A673 (cell line): Measurements from ENCODE around the gene PRRT2. TPM values are rescaled to one million over a fixed set of nuclear protein-coding genes. Genes with fewer than 3 reads are reported as not detected.

Experiments
- BruUV-seq: library from RNA; stranded (reverse); fragments of 400-500 nt; replicated peaks from 2 replicates; lab custom pipeline; 2021; lab: Mats Ljungman, UMichigan
- CTCF ChIA-PET: fragments of 300-600 bp; sonication (Branson Sonifier 250); formaldehyde crosslinking; loops from one replicate; lab custom pipeline; 2022; ENCODE audit warnings: antibody characterized with exemption; lab: Charles Lee
- POLR2A ChIA-PET: fragments of 300-600 bp; sonication (Branson Sonifier 250); formaldehyde crosslinking; loops from one replicate; lab custom pipeline; 2022; ENCODE audit warnings: antibody characterized with exemption; ENCODE audit not compliant: low non-redundant PET; lab: Charles Lee
- DNase-seq: peaks from one replicate; pipeline ENCODE4 v3.0.0-alpha.2; 2015; ENCODE audit warnings: low spot score
- H3K27ac ChIP-seq: fragments of 200-600 bp; sonication (generic); 2 replicates; pipeline ENCODE4 v1.5.1; 2016; ENCODE audit warnings: mixed run types, low read depth, mild to moderate bottlenecking, mixed read lengths, antibody characterized with exemption, low read length; ENCODE audit not compliant: poor library complexity, severe bottlenecking
- H3K27me3 ChIP-seq: fragments of 200-600 bp; sonication (generic); replicated peaks from 2 replicates; pipeline ENCODE4 v1.6.1; 2017; ENCODE audit warnings: mixed run types, low read depth, mild to moderate bottlenecking, mixed read lengths, antibody characterized with exemption, low read length; ENCODE audit not compliant: insufficient read depth, poor library complexity
- H3K36me3 ChIP-seq: fragments of 200-600 bp; sonication (generic); 2 replicates; pipeline ENCODE4 v1.6.1; 2016; ENCODE audit warnings: mixed run types, mild to moderate bottlenecking, mixed read lengths, antibody characterized with exemption, low read length; ENCODE audit not compliant: insufficient read depth, poor library complexity, severe bottlenecking
- H3K4me1 ChIP-seq: fragments of 200-600 bp; sonication (generic); 2 replicates; pipeline ENCODE4 v1.6.1; 2017; ENCODE audit warnings: mixed run types, mild to moderate bottlenecking, mixed read lengths, antibody characterized with exemption, low read length; ENCODE audit not compliant: insufficient read depth, poor library complexity, severe bottlenecking
- H3K4me3 ChIP-seq: fragments of 200-600 bp; sonication (generic); 2 replicates; pipeline ENCODE4 v1.5.1; 2016; ENCODE audit warnings: low read depth, mixed run types, mild to moderate bottlenecking, mixed read lengths, low read length; ENCODE audit not compliant: poor library complexity, severe bottlenecking
- H3K9me3 ChIP-seq: fragments of 200-600 bp; sonication (generic); 2 replicates; pipeline ENCODE4 v1.6.1; 2016; ENCODE audit warnings: mixed run types, low read depth, mild to moderate bottlenecking, mixed read lengths, antibody characterized with exemption, low read length; ENCODE audit not compliant: poor library complexity, severe bottlenecking
- EZH2 ChIP-seq: fragments of 200-600 bp; sonication (generic); IDR thresholded peaks from 2 replicates; pipeline ENCODE4 v1.6.1; 2017; ENCODE audit warnings: borderline replicate concordance, low read depth, mild to moderate bottlenecking, mixed read lengths, antibody characterized with exemption, low read length; ENCODE audit not compliant: poor library complexity, severe bottlenecking
- intact Hi-C: fragments of 100-400 bp; cut with micrococcal nuclease; formaldehyde crosslinking; loops from one replicate; pipeline ENCODE4 v1.10.0; 2022; ENCODE audit not compliant: unreplicated experiment
- total RNA-seq: library from RNA; stranded (reverse); gene quantifications from 2 replicates; pipeline ENCODE4 v1.2.3, GENCODE V29; 2021
- TF ChIP-seq, protein P1 (sequence below): fragments of 300-800, 200-600 bp; sonication (generic); conservative IDR thresholded peaks from 2 replicates; pipeline ENCODE4 v1.5.1; 2017; ENCODE audit warnings: low read depth, mild to moderate bottlenecking, antibody characterized with exemption, low read length, moderate library complexity, mixed read lengths

PRRT2 gene
- total RNA-seq, 1 experiment from 2014 or later, result 9.0 TPM

DNA sequence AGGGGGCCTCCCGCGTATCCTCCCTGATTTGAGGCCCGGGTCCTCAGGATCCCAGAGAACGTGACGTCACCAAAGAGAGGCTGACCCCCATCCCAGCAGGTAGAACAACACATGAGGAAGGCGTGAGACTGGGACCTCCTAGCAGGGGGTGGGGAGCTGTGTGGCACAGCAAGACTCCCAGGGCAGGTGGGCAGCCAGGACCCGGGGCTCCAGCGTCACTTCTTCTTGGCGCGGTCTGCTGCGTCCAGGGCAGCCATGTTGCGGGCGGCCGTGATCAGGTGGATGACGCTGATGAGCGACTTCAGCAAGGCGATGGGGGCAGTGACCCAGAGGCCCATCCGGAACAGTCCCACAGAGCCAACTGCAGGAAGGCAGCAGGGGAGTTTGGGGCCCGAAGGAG is 47.0 kb downstream of the PRRT2 start:
- BruUV-seq, result no TSS peak
- no peaks in the 10 kb centered on the region for H3K9me3 ChIP-seq
- CTCF ChIA-PET, result no interaction called here
- peaks cover 4% of the 10 kb centered on the region for H3K4me1 ChIP-seq
- H3K4me3 ChIP-seq, result no peak overlapping the region
- no peaks in the 10 kb centered on the region for H3K27me3 ChIP-seq
- POLR2A ChIA-PET, result no interaction called here
- peaks cover 12% of the 10 kb centered on the region for H3K36me3 ChIP-seq
- no peak for TF ChIP-seq EZH2
- TF ChIP-seq, protein P1, sequence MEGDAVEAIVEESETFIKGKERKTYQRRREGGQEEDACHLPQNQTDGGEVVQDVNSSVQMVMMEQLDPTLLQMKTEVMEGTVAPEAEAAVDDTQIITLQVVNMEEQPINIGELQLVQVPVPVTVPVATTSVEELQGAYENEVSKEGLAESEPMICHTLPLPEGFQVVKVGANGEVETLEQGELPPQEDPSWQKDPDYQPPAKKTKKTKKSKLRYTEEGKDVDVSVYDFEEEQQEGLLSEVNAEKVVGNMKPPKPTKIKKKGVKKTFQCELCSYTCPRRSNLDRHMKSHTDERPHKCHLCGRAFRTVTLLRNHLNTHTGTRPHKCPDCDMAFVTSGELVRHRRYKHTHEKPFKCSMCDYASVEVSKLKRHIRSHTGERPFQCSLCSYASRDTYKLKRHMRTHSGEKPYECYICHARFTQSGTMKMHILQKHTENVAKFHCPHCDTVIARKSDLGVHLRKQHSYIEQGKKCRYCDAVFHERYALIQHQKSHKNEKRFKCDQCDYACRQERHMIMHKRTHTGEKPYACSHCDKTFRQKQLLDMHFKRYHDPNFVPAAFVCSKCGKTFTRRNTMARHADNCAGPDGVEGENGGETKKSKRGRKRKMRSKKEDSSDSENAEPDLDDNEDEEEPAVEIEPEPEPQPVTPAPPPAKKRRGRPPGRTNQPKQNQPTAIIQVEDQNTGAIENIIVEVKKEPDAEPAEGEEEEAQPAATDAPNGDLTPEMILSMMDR, result no peak
- DNase-seq, result no peak
- intact Hi-C loops, result no loop called here
- no peak overlapping the region for H3K27ac ChIP-seq

DNA sequence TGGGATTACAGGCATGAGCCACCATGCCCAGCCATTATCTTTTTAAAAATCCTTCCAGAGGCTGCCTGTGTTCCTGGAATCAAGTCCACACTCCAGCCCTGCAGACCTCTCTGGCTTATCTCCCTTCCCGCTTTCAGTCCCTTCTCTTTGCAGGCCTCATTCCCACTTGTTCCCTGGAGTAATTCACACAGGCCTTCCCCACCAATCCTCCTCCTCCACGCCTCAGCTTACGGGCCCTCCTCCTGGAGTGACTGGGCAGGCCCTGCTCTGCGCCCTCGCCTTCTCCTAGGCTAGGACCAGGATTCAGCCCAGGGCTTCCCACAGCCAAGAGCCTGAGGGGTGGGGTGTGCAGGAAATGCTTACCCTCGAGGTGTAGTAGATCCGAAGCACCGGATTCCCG is 48.2 kb downstream of the PRRT2 start:
- no peaks in the 10 kb centered on the region for H3K9me3 ChIP-seq
- TF ChIP-seq, protein P1, result no peak
- TF ChIP-seq EZH2, result no peak
- no peak overlapping the region for H3K4me3 ChIP-seq
- POLR2A ChIA-PET, result no interaction called here
- CTCF ChIA-PET, result no interaction called here
- H3K27ac ChIP-seq, result no peak overlapping the region
- H3K27me3 ChIP-seq, result no peaks in the 10 kb centered on the region
- no TSS peak for BruUV-seq
- peaks cover 4% of the 10 kb centered on the region for H3K4me1 ChIP-seq
- no peak for DNase-seq
- intact Hi-C loops, result loop anchor here (10.0 kb wide), 1 partner anchor 45 kb away; the partner anchor contains the start of genes PAGR1 and PRRT2
- peaks cover 12% of the 10 kb centered on the region for H3K36me3 ChIP-seq

DNA sequence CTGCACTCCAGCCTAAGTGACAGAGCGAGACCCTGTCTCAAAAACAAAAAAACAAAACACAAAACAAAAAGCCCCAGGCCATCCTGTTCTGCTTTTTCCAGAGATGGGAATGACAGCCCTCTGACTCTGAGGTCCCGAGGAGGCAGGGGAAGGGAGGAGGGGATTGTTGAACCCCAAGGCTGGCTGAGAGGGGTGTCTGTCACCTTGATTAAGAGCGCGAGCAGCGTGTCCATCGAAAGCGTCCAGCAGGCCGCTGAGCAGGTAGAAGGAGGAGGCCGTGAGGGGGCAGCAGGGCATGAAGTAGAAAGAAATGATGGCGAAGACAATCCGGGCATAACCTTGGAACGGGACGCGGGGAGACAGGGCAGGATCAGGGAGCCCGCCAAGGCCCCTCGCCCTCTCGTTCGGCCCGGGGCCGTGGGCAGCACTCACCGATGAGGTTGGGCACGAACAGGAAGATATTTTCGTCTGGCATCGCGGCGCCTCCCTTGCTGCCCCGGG is 50.4 kb downstream of the PRRT2 start:
- H3K27ac ChIP-seq, result peak overlapping the region; percentile 99
- intact Hi-C loops, result loop anchor here (2.0 to 10.0 kb wide), 2 partner anchors 48 to 100 kb away; partner anchors contain the start of genes PAGR1, PRRT2 and TMEM219
- H3K36me3 ChIP-seq, result peaks cover 12% of the 10 kb centered on the region
- H3K4me1 ChIP-seq, result peaks cover 4% of the 10 kb centered on the region
- DNase-seq, result no peak
- no peak for TF ChIP-seq EZH2
- TF ChIP-seq, protein P1, result no peak
- no TSS peak for BruUV-seq
- CTCF ChIA-PET, result no interaction called here
- POLR2A ChIA-PET, result no interaction called here
- H3K9me3 ChIP-seq, result no peaks in the 10 kb centered on the region
- no peaks in the 10 kb centered on the region for H3K27me3 ChIP-seq
- H3K4me3 ChIP-seq, result peak overlapping the region; percentile 96
